ENCODE data around the gene SHANK2. TPM values are rescaled to one million over a fixed set of nuclear protein-coding genes. Genes with fewer than 3 reads are reported as not detected.

The SHANK2 gene
- total RNA-seq, 3 donors from 2014 or later = 25.8 to 58.0 (median 38.7) TPM

DNA sequence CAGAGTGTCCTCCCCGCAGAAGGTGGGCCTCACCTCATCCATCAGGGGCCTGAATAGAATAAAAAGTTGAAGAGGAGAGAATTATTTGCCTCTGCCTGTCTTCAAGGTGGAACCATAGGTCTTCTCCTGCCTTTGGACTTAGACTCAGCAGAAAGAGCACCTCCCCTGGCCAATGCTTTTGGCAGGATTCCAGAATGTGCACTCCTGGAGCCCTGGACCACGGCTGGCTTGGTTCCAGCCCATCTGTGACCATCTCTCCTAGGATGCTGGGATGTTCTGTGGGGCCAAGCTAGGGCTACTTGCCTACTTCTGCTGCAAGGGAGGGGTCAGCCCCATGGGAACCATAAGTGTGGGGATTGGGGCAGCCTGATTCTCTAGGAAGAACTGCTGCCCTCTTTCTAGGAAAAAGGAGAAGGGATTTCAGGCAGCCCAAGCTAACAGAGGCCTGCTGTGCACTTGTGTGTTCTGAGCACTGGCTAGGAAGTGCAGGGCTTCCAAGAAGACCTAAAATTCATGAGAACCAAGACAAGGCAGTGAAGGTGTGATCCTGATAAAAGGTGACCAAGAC is 32.2 kb upstream of the SHANK2 start:
- TF ChIP-seq, protein P1, sequence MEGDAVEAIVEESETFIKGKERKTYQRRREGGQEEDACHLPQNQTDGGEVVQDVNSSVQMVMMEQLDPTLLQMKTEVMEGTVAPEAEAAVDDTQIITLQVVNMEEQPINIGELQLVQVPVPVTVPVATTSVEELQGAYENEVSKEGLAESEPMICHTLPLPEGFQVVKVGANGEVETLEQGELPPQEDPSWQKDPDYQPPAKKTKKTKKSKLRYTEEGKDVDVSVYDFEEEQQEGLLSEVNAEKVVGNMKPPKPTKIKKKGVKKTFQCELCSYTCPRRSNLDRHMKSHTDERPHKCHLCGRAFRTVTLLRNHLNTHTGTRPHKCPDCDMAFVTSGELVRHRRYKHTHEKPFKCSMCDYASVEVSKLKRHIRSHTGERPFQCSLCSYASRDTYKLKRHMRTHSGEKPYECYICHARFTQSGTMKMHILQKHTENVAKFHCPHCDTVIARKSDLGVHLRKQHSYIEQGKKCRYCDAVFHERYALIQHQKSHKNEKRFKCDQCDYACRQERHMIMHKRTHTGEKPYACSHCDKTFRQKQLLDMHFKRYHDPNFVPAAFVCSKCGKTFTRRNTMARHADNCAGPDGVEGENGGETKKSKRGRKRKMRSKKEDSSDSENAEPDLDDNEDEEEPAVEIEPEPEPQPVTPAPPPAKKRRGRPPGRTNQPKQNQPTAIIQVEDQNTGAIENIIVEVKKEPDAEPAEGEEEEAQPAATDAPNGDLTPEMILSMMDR (IDR thresholded peaks at IDR 0.05) = no peak
- DNase-seq = peak; percentile 66 to 69 (median 67)
- H3K4me3 ChIP-seq = no peak overlapping the region
- ATAC-seq = peak; percentile 36
- intact Hi-C loops (cut with DNase I, micrococcal nuclease) = no loop called here
- H3K36me3 ChIP-seq (ENCODE audit: low read depth) = no peaks in the 10 kb centered on the region
- H3K9me3 ChIP-seq = no peaks in the 10 kb centered on the region
- peaks cover 25% of the 10 kb centered on the region for H3K4me1 ChIP-seq (ENCODE audit: low read depth)

GRCh38 chr11:71283971-71284441 is 31.6 kb upstream of the SHANK2 start:
- Histone ChIP-seq H3K4me3 (no peak overlapping the region), H3K9me3 (no peaks in the 10 kb centered on the region), H3K4me1 (ENCODE audit: low read depth) (peaks cover 25% of the 10 kb centered on the region), H3K36me3 (ENCODE audit: low read depth) (no peaks in the 10 kb centered on the region)
- peak; percentile 92 to 96 (median 94) for DNase-seq
- TF ChIP-seq, protein P1 (IDR thresholded peaks at IDR 0.05) = no peak
- intact Hi-C loops (cut with DNase I, micrococcal nuclease) = no loop called here
- peak; percentile 92 for ATAC-seq

DNA sequence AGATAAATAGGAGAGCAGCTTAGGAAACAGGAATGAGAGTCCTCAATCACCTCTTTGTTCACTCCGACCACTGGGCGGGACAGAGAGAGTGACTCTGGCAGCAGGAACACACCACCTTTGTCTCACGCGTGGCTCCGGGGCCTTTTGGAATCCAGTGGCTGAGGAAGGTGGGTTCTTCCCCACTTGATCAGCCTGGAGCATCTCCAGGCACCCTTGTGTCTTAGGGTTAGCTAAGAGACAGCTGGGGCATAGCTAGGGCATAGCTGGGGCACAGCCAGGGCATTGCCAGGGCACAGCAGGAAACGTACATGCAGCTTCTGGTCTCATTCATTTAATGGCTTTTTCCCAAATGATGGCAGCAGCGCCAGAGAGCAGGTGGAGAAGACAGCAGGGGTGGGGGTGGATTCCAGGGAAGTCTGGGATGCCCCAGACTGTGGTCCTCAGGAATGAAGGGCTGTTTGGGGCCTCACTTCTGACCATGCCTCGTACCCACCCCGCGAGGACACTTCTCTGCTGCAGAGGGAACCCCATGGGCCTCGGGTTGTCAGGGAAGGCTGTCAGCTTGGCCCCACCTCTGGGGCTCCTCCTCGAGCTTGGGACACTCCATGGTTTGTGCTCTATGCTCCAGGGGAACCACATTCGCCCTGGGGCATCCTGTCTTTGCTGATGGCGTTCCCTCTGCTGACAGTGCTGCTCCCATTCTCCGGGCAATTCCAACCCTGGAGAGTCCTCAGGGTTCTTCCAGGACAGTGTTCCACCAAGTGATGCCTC is 30.4 kb upstream of the SHANK2 start:
- intact Hi-C loops (cut with DNase I, micrococcal nuclease) = no loop called here
- Histone ChIP-seq H3K9me3 (no peaks in the 10 kb centered on the region), H3K4me1 (ENCODE audit: low read depth) (peaks cover 25% of the 10 kb centered on the region), H3K4me3 (no peak overlapping the region), H3K36me3 (ENCODE audit: low read depth) (no peaks in the 10 kb centered on the region)
- peak in 2 of 3 donors; percentile 46 to 61 for DNase-seq
- TF ChIP-seq, protein P1 (IDR thresholded peaks at IDR 0.05) = no peak
- peak; percentile 42 for ATAC-seq

GRCh38 chr11:71281831-71282230 is 29.5 kb upstream of the SHANK2 start:
- intact Hi-C loops (cut with DNase I, micrococcal nuclease) = no loop called here
- ATAC-seq = peak; percentile 14
- DNase-seq = peak in 1 of 3 donors; percentile 38

DNA sequence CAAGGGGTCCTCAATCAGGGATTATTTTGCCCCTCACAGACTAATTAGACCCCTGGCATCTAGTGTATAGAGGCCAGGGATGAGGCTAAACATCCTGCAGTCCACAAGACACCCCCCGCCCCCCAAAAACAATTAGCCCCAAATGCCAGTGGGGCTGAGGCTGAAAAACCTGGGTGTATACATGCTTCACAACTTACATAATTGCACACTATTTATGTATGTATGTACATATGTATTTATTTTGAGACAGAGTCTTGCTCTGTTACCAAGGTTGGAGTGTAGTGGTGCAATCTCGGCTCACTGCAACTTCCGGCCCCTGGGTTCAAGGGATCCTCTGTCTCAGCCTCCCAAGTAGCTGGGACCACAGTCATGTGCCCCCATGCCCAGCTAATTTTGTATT is 28.8 kb upstream of the SHANK2 start:
- no peak overlapping the region for H3K4me3 ChIP-seq
- no peaks in the 10 kb centered on the region for H3K9me3 ChIP-seq
- intact Hi-C loops (cut with DNase I, micrococcal nuclease) = no loop called here
- no peak for ATAC-seq
- TF ChIP-seq, protein P1 (IDR thresholded peaks at IDR 0.05) = no peak
- no peaks in the 10 kb centered on the region for H3K36me3 ChIP-seq (ENCODE audit: low read depth)
- DNase-seq = no peak
- H3K4me1 ChIP-seq (ENCODE audit: low read depth) = peaks cover 17% of the 10 kb centered on the region

More at GRCh38 chr11:71281831-71282230, 29.5 kb upstream of the SHANK2 start:
- TF ChIP-seq, protein P1 (IDR thresholded peaks at IDR 0.05) = no peak
- H3K36me3 ChIP-seq (ENCODE audit: low read depth) = no peaks in the 10 kb centered on the region
- H3K4me3 ChIP-seq = no peak overlapping the region
- no peaks in the 10 kb centered on the region for H3K9me3 ChIP-seq
- H3K4me1 ChIP-seq (ENCODE audit: low read depth) = peaks cover 20% of the 10 kb centered on the region
